HG02588 (cell line): Measurements from ENCODE around the gene GRB10.

Experiments
- ATAC-seq: cut with Tn5 transposase; IDR thresholded peaks from one replicate; pipeline ENCODE4 v1.9.1; 2021; ENCODE audit warnings: mild to moderate bottlenecking, moderate library complexity; ENCODE audit not compliant: unreplicated experiment

The GRB10 gene

GRCh38 chr7:50782375-50783208, at the start of gene GRB10:
TSS of gene GRB10 (minus strand) at chr7:50782896. CDS start at chr7:50732322, 50,574 bp downstream.
- ATAC-seq: no peak

GRCh38 chr7:50828801-50829200, 46.1 kb upstream of the GRB10 start:
- ATAC-seq: no peak

- no peak for ATAC-seq
These were observed 45.4 kb upstream of the GRB10 start for GRCh38 chr7:50828116-50828515.

GRCh38 chr7:50827281-50827680, 44.6 kb upstream of the GRB10 start:
- ATAC-seq: no peak

GRCh38 chr7:50826371-50827172, 43.9 kb upstream of the GRB10 start:
- ATAC-seq: no peak

- no peak for ATAC-seq
These were observed 42.8 kb upstream of the GRB10 start for GRCh38 chr7:50825465-50825864.

GRCh38 chr7:50824882-50825281, 42.2 kb upstream of the GRB10 start:
- no peak for ATAC-seq

GRCh38 chr7:50822706-50823105, 40.0 kb upstream of the GRB10 start:
- ATAC-seq: no peak

- no peak for ATAC-seq
These were observed 39.4 kb upstream of the GRB10 start for GRCh38 chr7:50822110-50822509.

- ATAC-seq: no peak
These were observed 38.8 kb upstream of the GRB10 start for GRCh38 chr7:50821457-50822008.

GRCh38 chr7:50818324-50818723, 35.6 kb upstream of the GRB10 start:
- ATAC-seq: no peak

- no peak for ATAC-seq
These were observed 34.9 kb upstream of the GRB10 start for GRCh38 chr7:50817561-50817960.

GRCh38 chr7:50815138-50815537, 32.4 kb upstream of the GRB10 start:
- no peak for ATAC-seq

GRCh38 chr7:50814166-50814565, 31.5 kb upstream of the GRB10 start:
- no peak for ATAC-seq

GRCh38 chr7:50812841-50813475, 30.3 kb upstream of the GRB10 start:
- no peak for ATAC-seq

- ATAC-seq: no peak
These were observed 29.4 kb upstream of the GRB10 start for GRCh38 chr7:50812094-50812493.

GRCh38 chr7:50808282-50808888, 25.7 kb upstream of the GRB10 start:
- no peak for ATAC-seq

GRCh38 chr7:50807026-50807730, 24.5 kb upstream of the GRB10 start:
- ATAC-seq: no peak

GRCh38 chr7:50806143-50806542, 23.4 kb upstream of the GRB10 start:
- ATAC-seq: no peak

GRCh38 chr7:50805447-50806125, 22.9 kb upstream of the GRB10 start:
- no peak for ATAC-seq
